Activated T-cell treated with anti-CD3 and anti-CD28 coated beads for 4 hours (primary cell): ENCODE measurements around the gene ARHGEF10L.

Source experiments
- DNase-seq: peaks from one replicate; pipeline ENCODE4 v3.0.0-alpha.2; 2020

Gene ARHGEF10L

GRCh38 chr1:17553975-17554700 is 14.6 kb downstream of the ARHGEF10L start:
- no peak for DNase-seq

DNA sequence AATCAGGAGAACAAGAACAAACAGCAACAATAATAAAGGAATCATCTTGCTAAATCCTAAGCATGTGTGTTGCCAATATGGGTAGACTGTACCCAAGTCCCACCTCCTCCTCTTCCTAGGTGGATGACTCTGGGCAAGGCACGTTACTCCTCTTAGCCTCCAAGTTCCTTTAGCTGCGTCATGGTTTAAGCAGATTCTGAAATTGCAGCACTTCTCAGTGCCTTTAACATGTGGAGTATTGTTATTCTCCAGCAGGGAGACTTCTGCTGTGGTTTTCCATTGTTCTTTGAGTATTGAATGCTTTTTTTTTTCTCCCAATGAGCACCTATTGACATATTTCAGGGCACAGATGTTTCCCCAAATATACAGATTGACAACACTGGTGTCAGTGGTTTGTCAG is 15.5 kb downstream of the ARHGEF10L start:
- DNase-seq: no peak

DNA sequence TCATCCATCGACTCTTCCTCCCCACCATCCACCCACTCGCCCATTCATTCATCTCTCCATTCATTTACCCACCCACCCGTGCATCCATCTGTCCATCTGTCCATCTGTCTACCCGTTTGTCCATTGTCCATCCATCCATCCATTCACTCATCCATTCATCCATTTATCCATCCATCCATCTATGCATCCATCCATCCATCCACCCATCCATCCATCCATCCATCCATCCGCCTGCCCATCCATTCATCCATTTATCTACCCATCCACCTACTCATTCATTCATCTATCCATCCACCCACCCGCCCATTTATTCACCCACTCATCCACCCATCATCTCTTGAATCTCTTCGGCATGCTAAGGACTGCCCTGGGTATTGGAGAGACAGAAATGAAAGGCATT is 18.5 kb downstream of the ARHGEF10L start:
- no peak for DNase-seq

GRCh38 chr1:17558541-17558940 is 19.0 kb downstream of the ARHGEF10L start:
- DNase-seq: no peak

- DNase-seq: no peak
Observed at GRCh38 chr1:17558954-17559614, 19.6 kb downstream of the ARHGEF10L start.

DNA sequence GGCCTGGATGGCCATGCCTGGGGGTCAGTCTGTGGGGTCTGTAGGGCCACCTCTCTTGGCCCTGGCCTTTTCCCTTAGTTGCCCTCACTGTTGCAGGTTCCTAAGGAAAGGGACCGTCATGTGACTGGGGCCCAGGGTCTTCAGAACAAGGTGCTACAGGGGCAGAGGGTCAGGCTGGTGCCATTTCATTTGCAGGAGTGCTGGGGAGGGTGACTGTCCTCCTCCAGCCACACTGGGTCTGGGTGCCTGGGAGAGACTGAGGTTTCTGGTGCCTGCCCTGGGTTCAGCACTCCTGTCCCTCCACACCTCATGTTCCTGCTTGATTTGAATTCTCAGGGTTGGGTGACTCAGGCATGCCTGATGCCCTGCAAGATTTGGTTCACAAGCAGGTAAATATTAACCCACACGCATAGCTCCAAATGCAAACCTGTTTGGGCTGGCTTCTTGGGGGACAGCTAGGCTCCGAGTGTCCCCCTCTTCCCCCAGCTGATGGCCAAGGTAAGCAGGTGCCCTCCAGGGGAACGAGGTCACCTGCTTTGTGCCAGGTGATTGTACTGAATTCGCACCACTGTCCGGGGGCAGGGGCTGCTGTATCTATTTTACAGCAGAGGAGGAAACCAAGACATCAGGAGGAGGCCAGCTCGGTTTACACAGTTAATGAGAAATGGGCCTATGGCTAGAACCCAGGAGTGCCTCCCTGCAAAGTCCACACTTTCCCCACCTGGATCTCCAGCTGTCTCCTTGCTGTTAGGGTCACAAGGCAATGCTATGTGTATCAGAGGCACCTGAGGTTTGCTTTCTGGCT is 20.3 kb downstream of the ARHGEF10L start:
- DNase-seq: no peak

DNA sequence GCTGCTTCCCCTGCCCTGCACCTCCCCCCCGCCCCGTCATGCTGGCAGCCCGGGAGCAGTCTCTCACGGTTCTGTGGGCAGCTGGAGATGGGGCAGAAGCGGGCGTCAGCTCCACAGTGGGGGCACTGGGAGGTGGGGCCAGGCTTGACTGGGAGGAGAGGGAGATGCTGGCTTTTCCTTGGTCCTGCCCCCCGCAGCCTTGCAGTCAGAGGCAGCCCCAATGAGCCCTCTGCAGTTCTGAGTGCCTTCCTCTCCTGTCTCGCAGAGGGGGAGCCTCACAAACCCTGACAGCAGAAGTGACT is 21.7 kb downstream of the ARHGEF10L start:
- no peak for DNase-seq

GRCh38 chr1:17561561-17561985 is 22.1 kb downstream of the ARHGEF10L start:
- no peak for DNase-seq

DNA sequence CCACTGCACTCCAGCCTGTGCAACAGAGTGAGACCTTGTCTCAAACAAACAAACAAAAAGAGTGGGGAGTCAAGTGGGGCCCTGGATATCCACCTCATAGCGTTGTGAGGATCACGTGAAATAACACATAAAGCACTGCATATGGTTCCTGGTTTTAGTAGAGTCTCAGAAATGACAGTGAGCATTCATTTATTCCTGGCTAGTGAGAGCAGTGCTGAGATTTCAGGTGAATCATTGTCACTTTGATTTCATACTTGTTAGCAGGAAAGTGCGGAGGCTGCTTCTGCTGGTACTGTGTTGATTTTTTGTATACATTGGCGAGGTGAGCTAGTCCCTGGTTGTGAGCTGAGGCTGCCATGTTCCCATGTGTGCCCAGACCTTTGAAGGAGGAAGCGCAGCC is 22.9 kb downstream of the ARHGEF10L start:
- DNase-seq: no peak

DNA sequence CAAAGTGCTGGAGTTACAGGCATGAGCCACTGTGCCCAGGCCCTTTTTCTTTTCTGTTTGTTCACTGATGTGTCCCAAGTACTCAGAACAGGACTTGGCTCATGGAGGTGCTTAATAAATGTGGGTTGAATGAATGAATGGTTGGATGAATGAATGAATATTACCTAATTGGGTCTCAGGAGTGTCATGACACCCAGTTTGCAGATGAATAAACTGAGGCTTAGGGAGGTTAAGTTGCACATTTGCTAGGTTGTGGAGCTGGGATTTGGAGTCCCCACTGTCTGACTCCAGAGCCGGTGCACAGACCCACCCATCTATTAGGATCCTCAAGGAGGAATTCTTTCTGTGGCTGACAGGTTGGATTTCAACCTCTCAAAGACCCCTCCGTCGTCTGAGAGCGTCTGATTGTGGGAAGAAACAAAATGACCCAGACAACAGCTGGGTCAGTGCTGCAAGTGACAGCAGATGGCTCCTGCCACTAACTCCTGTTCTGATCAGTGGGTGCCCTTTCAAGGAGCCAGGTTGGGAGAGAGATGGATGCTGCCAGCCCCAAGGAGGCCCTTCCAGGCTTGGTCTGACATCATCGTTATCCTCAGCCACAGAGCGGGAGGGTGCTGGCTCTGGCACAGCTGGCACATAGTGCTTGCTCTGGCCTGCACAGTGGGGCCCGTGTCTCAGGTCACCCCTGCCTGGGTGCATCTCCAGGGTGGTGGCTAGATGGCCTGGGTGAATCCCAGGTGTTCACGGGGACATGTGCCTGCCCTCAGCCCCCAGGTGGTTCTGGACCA is 24.2 kb downstream of the ARHGEF10L start:
- no peak for DNase-seq

DNA sequence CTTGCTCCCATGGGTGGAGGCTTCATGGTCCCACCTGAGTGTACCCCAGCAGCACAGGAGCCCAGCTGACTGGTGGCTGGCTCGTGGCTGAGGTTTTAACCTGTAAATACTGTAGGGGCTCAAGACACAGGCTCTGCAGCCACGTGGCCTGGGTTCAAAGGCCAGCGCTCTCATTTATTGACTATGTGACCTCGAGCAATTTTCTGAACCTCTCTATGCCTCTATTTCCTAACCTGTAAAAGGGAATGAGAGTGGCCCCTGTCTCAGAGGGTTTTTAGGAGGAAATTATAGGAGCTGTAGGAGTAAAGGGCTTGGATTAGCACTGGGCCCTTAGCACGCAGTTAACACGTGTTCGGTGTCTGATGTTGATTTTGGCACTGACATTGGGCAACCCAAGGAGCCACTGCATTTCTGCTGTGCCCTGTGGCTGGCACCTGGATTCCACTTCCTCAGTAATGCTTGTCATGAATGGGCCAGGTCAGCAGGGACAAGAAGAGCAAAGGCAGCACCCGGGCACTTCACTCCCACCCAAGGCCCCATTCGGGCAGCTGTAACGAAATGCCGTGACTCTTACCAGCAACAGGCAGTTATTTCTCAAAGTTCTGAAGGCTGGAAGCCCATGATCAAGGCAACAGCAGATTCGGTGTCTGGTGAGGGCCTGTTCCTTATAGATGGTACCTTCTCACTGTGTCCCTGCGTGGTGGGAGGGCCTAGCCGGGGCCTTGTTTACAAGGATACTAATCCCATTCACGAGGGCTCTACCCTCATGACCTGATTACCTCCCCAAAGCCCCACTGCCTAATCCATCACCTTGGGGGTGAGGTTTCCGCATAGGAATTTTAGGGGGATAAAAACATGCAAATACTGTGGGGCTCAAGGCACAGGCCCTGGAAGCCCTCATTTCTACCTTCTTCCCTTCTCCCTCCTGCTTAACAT is 25.2 kb downstream of the ARHGEF10L start:
- no peak for DNase-seq

- no peak for DNase-seq
Observed at GRCh38 chr1:17565461-17566252, 26.2 kb downstream of the ARHGEF10L start.

- no peak for DNase-seq
Observed at GRCh38 chr1:17566417-17566816, 26.9 kb downstream of the ARHGEF10L start.

- DNase-seq: no peak
Observed at GRCh38 chr1:17566892-17567291, 27.4 kb downstream of the ARHGEF10L start.

DNA sequence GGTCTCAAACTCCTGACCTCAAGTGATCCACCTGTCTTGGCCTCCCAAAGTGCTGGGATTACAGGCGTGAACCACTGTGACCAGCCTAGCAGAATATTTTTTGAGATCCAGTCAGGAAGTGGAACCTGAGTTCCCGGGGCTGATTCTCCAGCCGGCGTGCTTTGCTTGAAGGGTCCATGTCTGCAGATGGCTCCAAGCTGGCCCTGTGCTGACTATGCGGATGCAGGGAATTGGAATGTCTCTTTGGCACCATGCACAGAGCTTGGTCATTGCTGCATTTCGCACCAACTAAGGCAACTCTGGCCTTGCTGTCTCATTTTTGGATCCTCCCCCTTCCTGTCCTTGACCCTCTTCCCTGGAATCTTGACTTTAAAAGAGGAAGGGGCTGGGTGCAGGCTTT is 28.1 kb downstream of the ARHGEF10L start:
- no peak for DNase-seq

DNA sequence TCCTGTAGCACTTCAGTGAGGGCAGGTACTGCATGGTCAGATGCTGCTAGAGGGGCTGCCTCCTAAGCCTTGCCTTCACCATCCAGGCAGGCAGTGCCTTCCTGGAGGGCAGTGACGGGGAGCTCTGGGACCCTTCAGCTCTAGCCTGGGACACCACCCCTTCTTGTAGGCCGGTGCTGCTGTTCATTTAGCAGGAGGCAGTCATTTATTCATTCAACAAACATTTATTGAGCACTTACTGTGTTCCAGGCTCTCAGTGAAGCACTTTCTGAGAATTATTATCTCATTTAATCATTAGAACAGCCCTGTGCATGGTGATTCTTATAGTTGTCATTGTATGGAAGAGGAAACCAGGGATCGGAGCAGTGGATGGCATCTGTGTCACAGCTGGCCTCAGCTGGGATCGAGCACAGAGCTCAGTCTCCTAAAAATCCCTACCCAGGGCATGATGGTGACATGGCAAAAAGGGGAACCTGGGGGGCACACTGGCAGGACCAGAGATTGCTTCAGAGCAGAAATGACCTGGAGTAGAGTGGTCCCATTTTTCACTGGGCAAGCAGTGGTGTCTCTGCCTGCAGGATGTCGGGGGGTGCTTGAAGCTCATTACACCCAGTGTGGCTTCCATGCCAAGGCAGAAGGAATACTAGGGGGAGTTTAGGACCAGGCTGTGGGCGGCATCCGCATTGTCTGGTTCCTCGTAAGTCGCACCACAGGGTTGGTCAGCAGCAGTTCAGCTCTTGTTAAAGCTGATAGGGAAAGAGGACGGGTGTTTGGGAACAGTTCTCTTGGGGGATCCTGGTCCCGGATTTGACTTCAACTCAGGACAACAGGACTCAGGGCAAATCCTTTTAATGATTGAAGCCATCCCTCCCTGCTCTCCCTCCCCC is 28.8 kb downstream of the ARHGEF10L start:
- DNase-seq: no peak

DNA sequence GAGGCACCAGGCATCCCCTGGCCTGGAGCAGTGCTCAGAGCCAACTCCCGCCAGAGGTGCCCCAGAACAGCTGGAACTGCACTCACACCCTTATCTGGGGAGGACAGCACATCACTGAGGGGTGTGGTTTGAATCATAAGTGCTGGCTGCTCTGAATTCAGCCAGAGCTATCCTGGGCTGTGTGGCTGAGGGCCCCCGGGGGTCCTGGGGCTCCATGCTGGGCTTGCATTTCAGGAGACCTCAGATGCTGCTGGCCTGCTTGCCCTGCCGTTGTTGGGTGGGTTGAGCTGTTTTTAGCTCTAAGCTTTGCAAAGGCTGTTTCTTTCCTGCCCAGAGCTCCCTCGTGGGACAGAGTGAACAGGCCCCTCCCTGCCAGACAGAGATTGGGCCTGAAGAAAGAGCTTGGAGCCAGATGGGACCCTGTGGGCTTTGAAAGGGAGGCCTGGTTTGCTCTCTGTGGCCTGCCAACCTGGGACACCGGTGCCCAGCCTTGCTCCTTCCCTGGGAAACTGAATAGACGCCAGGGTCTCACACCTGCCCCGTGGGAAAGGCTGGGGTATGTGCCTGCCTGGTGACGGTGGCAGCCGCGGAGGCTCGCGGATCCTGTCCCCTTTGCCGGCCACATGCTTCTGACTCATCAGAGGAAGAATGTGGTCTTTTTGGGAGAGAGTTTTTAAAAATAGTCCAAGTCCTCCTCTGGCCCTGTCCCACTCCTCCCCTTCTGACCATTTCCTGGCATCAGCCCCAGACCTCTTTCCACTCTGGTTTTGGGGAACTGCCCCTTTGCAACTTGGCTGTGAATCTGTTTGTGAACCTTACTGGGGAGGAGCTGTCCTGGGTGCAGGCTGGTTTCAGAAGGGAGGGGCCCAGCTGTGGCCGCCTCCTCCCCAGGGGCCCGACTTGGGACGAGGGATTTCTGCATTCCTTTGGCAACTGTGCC is 30.0 kb downstream of the ARHGEF10L start:
- DNase-seq: no peak

- no peak for DNase-seq
Observed at GRCh38 chr1:17570228-17570627, 30.7 kb downstream of the ARHGEF10L start.
